Measurements from ENCODE around the gene NRN1L.

The NRN1L gene

DNA sequence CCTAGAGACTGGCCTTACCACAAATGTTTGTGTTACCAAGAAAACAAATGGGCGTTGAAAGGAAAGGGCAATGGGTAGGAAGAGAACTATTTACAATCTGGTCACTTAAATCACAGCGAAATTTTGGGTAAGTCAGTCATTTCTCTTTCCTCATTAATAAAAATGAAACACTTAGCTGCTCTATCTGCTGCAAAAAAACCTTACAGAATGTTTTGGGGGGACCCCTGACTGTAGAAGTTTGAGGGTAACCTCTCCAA lies 38.7 kb upstream of the NRN1L start:
- Histone ChIP-seq H3K9ac (ENCODE audit: low read depth in 1 of 2, low read length in 2 of 2) (peak overlapping the region; percentile 79), H3K4me3 (ENCODE audit: low read length in 2 of 2) (peak overlapping the region; percentile 79 to 83), H3K36me3 (ENCODE audit: control insufficient read depth in 2 of 2, insufficient read depth in 2 of 2, low read length in 2 of 2) (no peaks in the 10 kb centered on the region), H3K27me3 (ENCODE audit: control insufficient read depth in 2 of 2, insufficient read depth in 2 of 2, low read length in 2 of 2) (no peaks in the 10 kb centered on the region), H3K9me3 (ENCODE audit: control insufficient read depth in 2 of 2, low read length in 2 of 2) (no peaks in the 10 kb centered on the region), H3K27ac (ENCODE audit: low read depth in 2 of 2, low read length in 2 of 2) (peak overlapping the region; percentile 92 to 93), H3K4me1 (ENCODE audit: control insufficient read depth in 2 of 2, insufficient read depth in 2 of 2, low read length in 2 of 2) (peaks cover 44 to 46% of the 10 kb centered on the region in 2 donors)

DNA sequence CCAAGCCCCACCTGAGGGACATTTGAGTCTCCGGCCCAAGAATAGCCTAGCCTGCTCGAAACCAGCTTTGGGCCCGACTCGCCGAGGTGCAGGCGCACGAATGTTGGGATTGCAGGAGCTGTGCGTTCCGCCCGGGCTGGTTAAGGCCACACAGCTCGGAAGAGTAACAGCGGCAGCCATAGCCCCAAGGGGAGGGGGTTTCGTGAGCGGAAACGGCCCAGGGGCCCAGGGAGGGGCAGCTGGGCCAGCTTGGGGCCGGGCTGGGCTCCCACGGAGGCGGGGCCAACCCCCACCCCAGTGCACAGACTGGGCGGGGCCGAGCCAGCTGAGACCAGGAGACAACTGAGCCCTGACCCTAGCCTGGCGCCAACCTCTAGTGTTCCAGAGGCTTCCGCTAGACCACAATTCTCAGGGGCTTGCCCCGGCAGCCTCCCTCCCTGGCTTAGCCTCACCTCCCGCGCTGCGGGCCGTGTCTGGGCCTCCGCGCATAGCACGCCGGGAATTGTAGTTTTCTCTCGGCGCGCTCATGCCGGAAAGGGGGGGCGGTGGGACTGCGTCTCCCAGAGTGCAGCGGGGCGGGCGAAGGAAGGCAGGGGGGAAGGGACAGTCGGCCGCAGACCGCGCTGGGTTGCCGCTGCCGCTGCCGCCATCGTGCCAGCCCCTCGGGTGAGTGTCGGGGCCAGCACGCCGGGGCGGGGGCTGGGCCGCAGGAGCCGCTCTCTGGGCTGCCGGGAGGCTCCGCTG lies 38.2 kb upstream of the NRN1L start, which contains the start of gene NUTF2:
Gene NUTF2, plus strand, starts transcription at position 614 of the 744 bp plus-strand sequence. CDS start 18,198 bp downstream, outside the sequence.
- H3K27ac ChIP-seq (ENCODE audit: low read depth in 2 of 2, low read length in 2 of 2): peak within 1 kb of the TSS; percentile 92 to 93
- H3K9me3 ChIP-seq (ENCODE audit: control insufficient read depth in 2 of 2, low read length in 2 of 2): no peaks in the 10 kb centered on the region
- peak within 1 kb of the TSS; percentile 79 to 83 for H3K4me3 ChIP-seq (ENCODE audit: low read length in 2 of 2)
- peaks cover 43 to 44% of the 10 kb centered on the region in 2 donors for H3K4me1 ChIP-seq (ENCODE audit: control insufficient read depth in 2 of 2, insufficient read depth in 2 of 2, low read length in 2 of 2)
- no peaks in the 10 kb centered on the region for H3K27me3 ChIP-seq (ENCODE audit: control insufficient read depth in 2 of 2, insufficient read depth in 2 of 2, low read length in 2 of 2)
- no peaks in the 10 kb centered on the region for H3K36me3 ChIP-seq (ENCODE audit: control insufficient read depth in 2 of 2, insufficient read depth in 2 of 2, low read length in 2 of 2)
- H3K9ac ChIP-seq (ENCODE audit: low read depth in 1 of 2, low read length in 2 of 2): peak within 1 kb of the TSS; percentile 79

DNA sequence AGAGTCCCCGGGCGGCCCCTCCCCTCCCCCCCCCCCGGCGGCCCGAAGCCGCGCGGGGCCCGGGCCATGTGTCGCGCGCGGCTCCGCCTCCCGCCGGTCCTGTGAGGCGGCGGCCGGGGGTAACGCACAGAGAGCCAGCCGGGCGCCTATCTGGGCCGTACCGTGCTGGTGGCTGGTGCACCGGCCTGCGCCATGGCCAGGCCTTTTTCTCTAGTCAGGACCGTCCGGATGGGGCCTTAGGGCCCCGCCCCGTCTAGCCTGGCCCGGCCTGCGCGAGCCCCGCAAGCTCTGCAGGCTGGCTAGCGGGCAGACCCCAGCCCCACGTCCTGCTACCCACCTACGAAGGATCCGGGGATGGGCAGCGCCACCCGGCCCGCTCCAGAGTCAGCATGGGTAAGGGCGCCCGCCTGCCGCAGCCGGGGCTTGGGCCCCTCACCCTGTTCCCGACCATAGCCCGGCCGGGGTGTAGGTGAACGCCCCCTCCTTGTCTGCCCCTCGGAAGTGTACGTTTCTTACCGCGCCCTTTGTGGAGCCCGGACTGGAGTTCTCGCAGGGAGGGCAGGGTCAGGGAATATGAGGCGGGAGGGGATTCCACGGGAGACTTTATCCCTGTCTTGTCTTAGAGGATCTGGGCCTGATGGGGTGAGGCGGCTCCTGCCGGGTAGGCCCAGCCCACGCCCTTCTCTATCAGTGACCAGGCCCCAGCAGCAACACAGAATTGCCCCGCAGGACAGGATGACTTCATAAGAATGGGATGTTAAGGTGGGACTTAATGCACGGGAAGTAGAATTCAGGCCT lies 37.4 kb upstream of the NRN1L start, which contains the start of gene CENPT:
Gene CENPT, minus strand, starts transcription at position 630 of the 798 bp plus-strand sequence. CDS start 13,834 bp downstream, outside the sequence.
- H3K36me3 ChIP-seq (ENCODE audit: control insufficient read depth in 2 of 2, insufficient read depth in 2 of 2, low read length in 2 of 2): no peaks in the 10 kb centered on the region
- H3K27me3 ChIP-seq (ENCODE audit: control insufficient read depth in 2 of 2, insufficient read depth in 2 of 2, low read length in 2 of 2): no peaks in the 10 kb centered on the region
- peaks cover 41 to 42% of the 10 kb centered on the region in 2 donors for H3K4me1 ChIP-seq (ENCODE audit: control insufficient read depth in 2 of 2, insufficient read depth in 2 of 2, low read length in 2 of 2)
- H3K9ac ChIP-seq (ENCODE audit: low read depth in 1 of 2, low read length in 2 of 2): peak within 1 kb of the TSS; percentile 79
- H3K4me3 ChIP-seq (ENCODE audit: low read length in 2 of 2): peak within 1 kb of the TSS; percentile 79 to 83
- peak within 1 kb of the TSS; percentile 92 to 93 for H3K27ac ChIP-seq (ENCODE audit: low read depth in 2 of 2, low read length in 2 of 2)
- no peaks in the 10 kb centered on the region for H3K9me3 ChIP-seq (ENCODE audit: control insufficient read depth in 2 of 2, low read length in 2 of 2)

DNA sequence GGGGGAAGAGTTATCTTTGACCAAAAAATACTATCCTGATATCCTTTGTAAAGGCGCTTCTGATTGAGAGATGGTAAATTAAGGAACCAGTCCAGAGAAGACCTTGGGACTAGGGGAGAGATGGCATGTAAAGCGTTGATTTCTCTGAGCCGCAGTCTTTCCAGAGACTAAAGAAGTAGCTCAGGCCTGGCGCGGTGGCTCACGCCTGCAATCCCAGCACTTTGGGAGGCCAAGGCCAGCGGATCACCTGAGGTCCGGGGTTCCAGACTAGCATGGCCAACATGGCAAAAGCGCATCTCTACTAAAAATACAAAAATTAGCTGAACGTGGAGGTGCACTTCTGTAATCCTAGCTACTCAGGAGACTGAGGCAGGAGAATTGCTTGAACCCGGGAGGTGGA lies 36.6 kb upstream of the NRN1L start:
- Histone ChIP-seq H3K27ac (ENCODE audit: low read depth in 2 of 2, low read length in 2 of 2) (peak overlapping the region; percentile 92 to 93), H3K4me1 (ENCODE audit: control insufficient read depth in 2 of 2, insufficient read depth in 2 of 2, low read length in 2 of 2) (peaks cover 37 to 39% of the 10 kb centered on the region in 2 donors), H3K36me3 (ENCODE audit: control insufficient read depth in 2 of 2, insufficient read depth in 2 of 2, low read length in 2 of 2) (no peaks in the 10 kb centered on the region), H3K9ac (ENCODE audit: low read depth in 1 of 2, low read length in 2 of 2) (peak overlapping the region; percentile 75 to 79), H3K27me3 (ENCODE audit: control insufficient read depth in 2 of 2, insufficient read depth in 2 of 2, low read length in 2 of 2) (no peaks in the 10 kb centered on the region), H3K4me3 (ENCODE audit: low read length in 2 of 2) (peak overlapping the region; percentile 79 to 83), H3K9me3 (ENCODE audit: control insufficient read depth in 2 of 2, low read length in 2 of 2) (no peaks in the 10 kb centered on the region)

GRCh38 chr16:67853670-67854069 lies 31.0 kb upstream of the NRN1L start:
- H3K4me1 ChIP-seq (ENCODE audit: control insufficient read depth in 2 of 2, insufficient read depth in 2 of 2, low read length in 2 of 2): peaks cover 18 to 19% of the 10 kb centered on the region in 2 donors
- H3K36me3 ChIP-seq (ENCODE audit: control insufficient read depth in 2 of 2, insufficient read depth in 2 of 2, low read length in 2 of 2): no peaks in the 10 kb centered on the region
- no peaks in the 10 kb centered on the region for H3K27me3 ChIP-seq (ENCODE audit: control insufficient read depth in 2 of 2, insufficient read depth in 2 of 2, low read length in 2 of 2)
- H3K27ac ChIP-seq (ENCODE audit: low read depth in 2 of 2, low read length in 2 of 2): no peak overlapping the region
- no peak overlapping the region for H3K9ac ChIP-seq (ENCODE audit: low read depth in 1 of 2, low read length in 2 of 2)
- no peak overlapping the region for H3K4me3 ChIP-seq (ENCODE audit: low read length in 2 of 2)
- no peaks in the 10 kb centered on the region for H3K9me3 ChIP-seq (ENCODE audit: control insufficient read depth in 2 of 2, low read length in 2 of 2)

DNA sequence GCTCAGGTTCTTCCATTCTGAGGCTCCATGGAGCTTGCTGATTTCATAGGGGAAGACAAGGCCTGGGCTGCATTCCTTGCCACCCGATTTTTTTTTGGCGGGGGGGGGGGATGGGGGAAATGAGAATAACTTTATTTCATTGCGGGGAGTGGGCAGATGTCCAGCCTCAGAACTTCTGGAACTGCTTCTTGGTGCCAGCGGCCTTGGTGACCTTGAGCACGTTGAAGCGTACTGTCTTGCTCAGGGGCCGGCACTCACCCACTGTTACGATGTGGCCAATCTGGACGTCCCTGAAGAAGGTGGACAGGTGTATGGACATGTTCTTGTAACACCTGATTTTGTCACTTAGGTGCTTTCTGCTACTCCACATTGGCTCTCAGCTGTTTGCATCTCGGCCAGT lies 28.9 kb upstream of the NRN1L start:
- H3K4me1 ChIP-seq (ENCODE audit: control insufficient read depth in 2 of 2, insufficient read depth in 2 of 2, low read length in 2 of 2): peaks cover 19 to 23% of the 10 kb centered on the region in 2 donors
- no peak overlapping the region for H3K27ac ChIP-seq (ENCODE audit: low read depth in 2 of 2, low read length in 2 of 2)
- no peaks in the 10 kb centered on the region for H3K27me3 ChIP-seq (ENCODE audit: control insufficient read depth in 2 of 2, insufficient read depth in 2 of 2, low read length in 2 of 2)
- H3K9ac ChIP-seq (ENCODE audit: low read depth in 1 of 2, low read length in 2 of 2): no peak overlapping the region
- H3K36me3 ChIP-seq (ENCODE audit: control insufficient read depth in 2 of 2, insufficient read depth in 2 of 2, low read length in 2 of 2): peaks cover 0 to 6% of the 10 kb centered on the region in 2 donors
- no peak overlapping the region for H3K4me3 ChIP-seq (ENCODE audit: low read length in 2 of 2)
- H3K9me3 ChIP-seq (ENCODE audit: control insufficient read depth in 2 of 2, low read length in 2 of 2): no peaks in the 10 kb centered on the region

DNA sequence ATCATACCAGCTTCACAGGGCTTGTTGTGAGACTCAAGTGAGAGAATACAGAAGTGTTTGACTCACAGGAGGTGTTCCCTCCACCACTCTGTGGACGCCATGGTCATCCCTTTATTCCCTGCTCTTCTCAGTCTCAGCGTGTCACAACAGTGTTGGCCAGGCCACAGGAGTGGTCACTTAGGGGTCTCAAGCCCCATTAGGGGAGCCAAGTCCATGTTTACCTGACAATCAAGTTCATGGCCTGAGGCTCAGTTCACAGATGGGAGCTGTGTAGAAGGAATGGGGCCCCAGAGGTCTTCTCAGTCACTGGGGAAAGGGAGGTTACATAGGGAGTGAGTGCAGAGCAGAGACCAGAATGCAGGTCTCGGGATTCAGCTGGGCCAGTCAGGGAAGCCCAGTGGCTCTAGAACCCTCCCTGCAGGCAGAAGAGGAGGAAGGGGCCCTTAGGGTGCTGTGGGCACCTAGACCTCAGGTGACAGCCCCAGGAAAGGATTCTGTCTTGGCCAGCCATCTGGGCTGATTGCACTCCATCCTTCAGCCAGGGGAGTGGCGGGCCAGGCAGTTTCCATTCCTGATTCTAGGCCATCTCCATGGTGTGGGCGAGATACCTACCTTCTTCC lies 27.6 kb upstream of the NRN1L start:
- no peak overlapping the region for H3K4me3 ChIP-seq (ENCODE audit: low read length in 2 of 2)
- H3K4me1 ChIP-seq (ENCODE audit: control insufficient read depth in 2 of 2, insufficient read depth in 2 of 2, low read length in 2 of 2): peaks cover 21 to 31% of the 10 kb centered on the region in 2 donors
- H3K27ac ChIP-seq (ENCODE audit: low read depth in 2 of 2, low read length in 2 of 2): peak overlapping the region; percentile 38 to 76
- no peak overlapping the region for H3K9ac ChIP-seq (ENCODE audit: low read depth in 1 of 2, low read length in 2 of 2)
- no peaks in the 10 kb centered on the region for H3K27me3 ChIP-seq (ENCODE audit: control insufficient read depth in 2 of 2, insufficient read depth in 2 of 2, low read length in 2 of 2)
- H3K36me3 ChIP-seq (ENCODE audit: control insufficient read depth in 2 of 2, insufficient read depth in 2 of 2, low read length in 2 of 2): peaks cover 0 to 6% of the 10 kb centered on the region in 2 donors
- no peaks in the 10 kb centered on the region for H3K9me3 ChIP-seq (ENCODE audit: control insufficient read depth in 2 of 2, low read length in 2 of 2)

GRCh38 chr16:67857547-67858233 lies 27.0 kb upstream of the NRN1L start:
- H3K4me1 ChIP-seq (ENCODE audit: control insufficient read depth in 2 of 2, insufficient read depth in 2 of 2, low read length in 2 of 2): peaks cover 21 to 33% of the 10 kb centered on the region in 2 donors
- H3K36me3 ChIP-seq (ENCODE audit: control insufficient read depth in 2 of 2, insufficient read depth in 2 of 2, low read length in 2 of 2): peaks cover 0 to 6% of the 10 kb centered on the region in 2 donors
- no peaks in the 10 kb centered on the region for H3K9me3 ChIP-seq (ENCODE audit: control insufficient read depth in 2 of 2, low read length in 2 of 2)
- H3K27me3 ChIP-seq (ENCODE audit: control insufficient read depth in 2 of 2, insufficient read depth in 2 of 2, low read length in 2 of 2): no peaks in the 10 kb centered on the region
- H3K4me3 ChIP-seq (ENCODE audit: low read length in 2 of 2): no peak overlapping the region
- H3K9ac ChIP-seq (ENCODE audit: low read depth in 1 of 2, low read length in 2 of 2): peak overlapping the region in 1 of 2 donors; percentile 23
- H3K27ac ChIP-seq (ENCODE audit: low read depth in 2 of 2, low read length in 2 of 2): peak overlapping the region; percentile 76

GRCh38 chr16:67858500-67858899 lies 26.2 kb upstream of the NRN1L start:
- Histone ChIP-seq H3K9me3 (ENCODE audit: control insufficient read depth in 2 of 2, low read length in 2 of 2) (no peaks in the 10 kb centered on the region), H3K27ac (ENCODE audit: low read depth in 2 of 2, low read length in 2 of 2) (peak overlapping the region; percentile 73 to 76), H3K36me3 (ENCODE audit: control insufficient read depth in 2 of 2, insufficient read depth in 2 of 2, low read length in 2 of 2) (peaks cover 0 to 6% of the 10 kb centered on the region in 2 donors), H3K4me1 (ENCODE audit: control insufficient read depth in 2 of 2, insufficient read depth in 2 of 2, low read length in 2 of 2) (peaks cover 21 to 33% of the 10 kb centered on the region in 2 donors), H3K27me3 (ENCODE audit: control insufficient read depth in 2 of 2, insufficient read depth in 2 of 2, low read length in 2 of 2) (no peaks in the 10 kb centered on the region), H3K4me3 (ENCODE audit: low read length in 2 of 2) (no peak overlapping the region), H3K9ac (ENCODE audit: low read depth in 1 of 2, low read length in 2 of 2) (peak overlapping the region in 1 of 2 donors; percentile 23)

Measured in mucosa of rectum (tissue), 2 donors.